Measurements from ENCODE around the gene GULP1.

DNA sequence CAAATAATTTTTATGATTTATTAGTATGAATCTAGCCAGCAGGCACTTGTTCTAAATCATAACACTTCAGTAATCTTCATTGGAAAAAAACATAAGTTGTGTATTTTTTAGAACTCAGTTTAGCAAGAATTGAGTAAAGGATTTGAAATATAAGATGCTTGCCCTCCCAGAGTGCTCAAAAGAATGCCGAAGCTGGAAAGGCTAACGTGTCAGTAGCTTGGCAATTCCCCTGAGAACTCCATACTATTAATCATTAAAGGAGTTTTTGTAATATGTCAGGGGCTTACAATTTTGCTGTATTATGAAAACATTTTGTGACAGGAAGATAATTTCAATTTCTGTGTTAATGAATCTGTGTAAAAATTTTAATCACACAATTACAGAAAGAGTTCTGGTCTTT is 122.7 kb downstream of the GULP1 start:
- TF ChIP-seq CTCF (IDR thresholded peaks at IDR 0.05; ENCODE audit: borderline replicate concordance, extremely low read depth, low read length, poor library complexity, severe bottlenecking): no peak
- TF ChIP-seq EZH2 (IDR thresholded peaks at IDR 0.05; ENCODE audit: borderline replicate concordance, low read depth, low read length, severe bottlenecking): no peak

All from DND-41 (cell line).